HepG2 (cell line): Measurements from ENCODE around the gene HELLS. TPM values are rescaled to one million over a fixed set of nuclear protein-coding genes. Genes with fewer than 3 reads are reported as not detected.
A peak's percentile ranks its signal among the peaks of the same experiment; 100 is the strongest.

Experiments used
- DR1 ChIP-seq: sonication (generic); formaldehyde crosslinking; IDR thresholded peaks from 2 replicates; pipeline ENCODE4 v1.8.0; 2021; ENCODE audit warnings: mild to moderate bottlenecking, missing genetic modification reagents, inconsistent platforms
- FOXK1 ChIP-seq: sonication (generic); formaldehyde crosslinking; IDR thresholded peaks from 2 replicates; pipeline ENCODE4 v1.4.0; 2020; ENCODE audit warnings: low read depth, missing genetic modification reagents, borderline replicate concordance
- HMG20B ChIP-seq: conservative IDR thresholded peaks from 2 replicates; pipeline ENCODE4 v1.6.1; 2016; ENCODE audit warnings: missing genetic modification reagents, missing compliant biosample characterization
- HNRNPLL ChIP-seq: fragments of 200-400 bp; formaldehyde crosslinking; IDR thresholded peaks from 2 replicates; pipeline ENCODE4 v1.6.1; 2017; ENCODE audit warnings: mild to moderate bottlenecking, low read depth, low read length; ENCODE audit not compliant: poor library complexity, severe bottlenecking
- IKZF1 ChIP-seq: fragments of 450-650 bp; IDR thresholded peaks from 2 replicates; pipeline ENCODE4 v1.7.1; 2016
- KDM5B ChIP-seq: sonication (generic); formaldehyde crosslinking; IDR thresholded peaks from 2 replicates; pipeline ENCODE4 v1.4.0; 2020; ENCODE audit warnings: missing genetic modification reagents, mild to moderate bottlenecking, borderline replicate concordance
- MED13 ChIP-seq: sonication (generic); formaldehyde crosslinking; IDR thresholded peaks from 2 replicates; pipeline ENCODE4 v1.5.0; 2020; ENCODE audit warnings: missing genetic modification reagents
- NR2C2 ChIP-seq: sonication (generic); formaldehyde crosslinking; IDR thresholded peaks from 2 replicates; pipeline ENCODE4 v1.4.0; 2020; ENCODE audit warnings: missing genetic modification reagents, mild to moderate bottlenecking, moderate library complexity, borderline replicate concordance
- RBAK ChIP-seq: sonication (generic); formaldehyde crosslinking; IDR thresholded peaks from 2 replicates; pipeline ENCODE4 v1.5.1; 2020; ENCODE audit warnings: mild to moderate bottlenecking, missing genetic modification reagents
- RFX3 ChIP-seq: IDR thresholded peaks from 2 replicates; pipeline ENCODE4 v1.6.1; 2016; ENCODE audit warnings: missing biosample characterization, missing genetic modification reagents
- TBP ChIP-seq: sonication (generic); formaldehyde crosslinking; IDR thresholded peaks from 2 replicates; pipeline ENCODE4 v1.5.0; 2020; ENCODE audit warnings: missing genetic modification reagents
- ZMYM2 ChIP-seq: sonication (generic); formaldehyde crosslinking; IDR thresholded peaks from 2 replicates; pipeline ENCODE4 v1.8.0; 2022; ENCODE audit warnings: mild to moderate bottlenecking, missing genetic modification reagents
- ZNF205 ChIP-seq: IDR thresholded peaks from 2 replicates; pipeline ENCODE4 v1.6.1; 2018; ENCODE audit warnings: missing biosample characterization, missing genetic modification reagents
- ZNF709 ChIP-seq: sonication (generic); formaldehyde crosslinking; IDR thresholded peaks from 2 replicates; pipeline ENCODE4 v1.5.0; 2020; ENCODE audit warnings: mild to moderate bottlenecking, missing genetic modification reagents
- polyA plus RNA-seq, 8 experiments: library from polyadenylated mRNA; depleted of rRNA in 3 of 8; stranded (reverse) in 7 of 8; unstranded in 1 of 8; fragments of >200 nt; fragmentation: Illumina TruSeq in 4 of 8; extraction: Trizol in 4 of 8; gene quantifications; 2 replicates each; pipeline versions ENCODE4 v1.2.1 to v1.2.3, GENCODE V29; 2011 to 2016; ENCODE audit warnings: low read depth in 4 of 8, missing spikeins in 1 of 8, mixed read lengths in 1 of 8; ENCODE audit not compliant: insufficient read depth in 1 of 8
- total RNA-seq, 5 experiments: library from RNA; depleted of rRNA; stranded (reverse); fragments of >200 nt; fragmentation: Illumina TruSeq; extraction: Trizol; gene quantifications; 2 replicates each; pipeline ENCODE4 v1.2.3, GENCODE V29; 2016; ENCODE audit warnings: low read depth in 1 of 5
- TF ChIP-seq, protein P1 (sequence below): sonication (generic); formaldehyde crosslinking; conservative IDR thresholded peaks from 2 replicates; pipeline ENCODE4 v1.4.0; 2020; ENCODE audit warnings: mild to moderate bottlenecking, missing genetic modification reagents, moderate library complexity
- TF ChIP-seq, protein P2 (sequence below): sonication (generic); formaldehyde crosslinking; IDR thresholded peaks from 2 replicates; pipeline ENCODE4 v1.9.0; 2022; ENCODE audit warnings: missing genetic modification reagents, mild to moderate bottlenecking, borderline replicate concordance
- TF ChIP-seq, protein P3 (sequence below): IDR thresholded peaks from 2 replicates; pipeline ENCODE4 v1.6.1; 2012; ENCODE audit warnings: low read depth, low read length, improper control_type of control experiment
- TF ChIP-seq, protein P4 (sequence below): sonication (generic); formaldehyde crosslinking; IDR thresholded peaks from 2 replicates; pipeline ENCODE4 v1.8.1; 2023; ENCODE audit warnings: mild to moderate bottlenecking, missing genetic modification reagents
- TF ChIP-seq, protein P5 (sequence below): sonication (generic); formaldehyde crosslinking; IDR thresholded peaks from 2 replicates; pipeline ENCODE4 v1.4.0; 2020; ENCODE audit warnings: low read depth, mild to moderate bottlenecking, missing genetic modification reagents

The HELLS gene
- total and polyA plus RNA-seq, 2 of the 13 experiments (the other 11 are each of a cell fraction or from before 2014, with no cell fraction given): 22.6 to 84.6 TPM

DNA sequence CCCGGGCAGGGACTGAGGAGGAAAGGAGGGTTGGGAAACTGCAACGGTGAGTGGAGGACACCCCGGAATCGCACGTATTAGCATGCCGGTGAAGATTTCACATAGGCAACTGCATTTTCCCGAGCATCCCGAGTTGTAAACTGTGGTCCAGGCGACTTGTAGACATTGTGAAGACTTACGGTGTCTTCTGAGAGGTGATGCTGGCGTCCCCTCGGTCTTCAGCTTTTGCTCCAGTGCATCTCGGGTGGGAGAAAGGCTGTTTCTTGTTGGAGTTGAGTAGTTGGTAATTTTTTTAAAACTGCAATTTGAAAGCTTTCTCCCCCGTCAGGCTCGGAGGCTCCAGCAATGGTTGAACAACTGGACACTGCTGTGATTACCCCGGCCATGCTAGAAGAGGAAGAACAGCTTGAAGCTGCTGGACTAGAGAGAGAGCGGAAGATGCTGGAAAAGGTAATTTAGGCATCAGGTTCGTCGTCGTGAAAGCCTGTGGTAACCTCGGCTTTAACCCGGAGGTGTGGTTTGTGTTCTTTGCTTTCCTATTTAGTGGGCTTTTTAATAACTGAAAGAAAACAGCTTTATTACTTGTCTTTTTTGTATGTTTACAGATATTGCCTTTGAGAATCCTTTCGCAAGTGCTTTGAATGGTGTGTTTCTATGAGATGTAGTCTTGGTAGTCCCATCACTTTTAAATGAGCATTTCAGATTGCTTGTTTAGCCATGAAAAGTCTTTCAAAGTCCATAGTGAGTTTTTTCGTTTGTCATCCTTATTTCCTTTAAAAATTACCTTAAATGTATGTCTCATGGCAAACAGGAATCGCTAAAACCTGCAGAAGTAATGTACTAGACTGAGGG, 687 bp downstream of the HELLS start (continued):
- TF ChIP-seq, protein P1, sequence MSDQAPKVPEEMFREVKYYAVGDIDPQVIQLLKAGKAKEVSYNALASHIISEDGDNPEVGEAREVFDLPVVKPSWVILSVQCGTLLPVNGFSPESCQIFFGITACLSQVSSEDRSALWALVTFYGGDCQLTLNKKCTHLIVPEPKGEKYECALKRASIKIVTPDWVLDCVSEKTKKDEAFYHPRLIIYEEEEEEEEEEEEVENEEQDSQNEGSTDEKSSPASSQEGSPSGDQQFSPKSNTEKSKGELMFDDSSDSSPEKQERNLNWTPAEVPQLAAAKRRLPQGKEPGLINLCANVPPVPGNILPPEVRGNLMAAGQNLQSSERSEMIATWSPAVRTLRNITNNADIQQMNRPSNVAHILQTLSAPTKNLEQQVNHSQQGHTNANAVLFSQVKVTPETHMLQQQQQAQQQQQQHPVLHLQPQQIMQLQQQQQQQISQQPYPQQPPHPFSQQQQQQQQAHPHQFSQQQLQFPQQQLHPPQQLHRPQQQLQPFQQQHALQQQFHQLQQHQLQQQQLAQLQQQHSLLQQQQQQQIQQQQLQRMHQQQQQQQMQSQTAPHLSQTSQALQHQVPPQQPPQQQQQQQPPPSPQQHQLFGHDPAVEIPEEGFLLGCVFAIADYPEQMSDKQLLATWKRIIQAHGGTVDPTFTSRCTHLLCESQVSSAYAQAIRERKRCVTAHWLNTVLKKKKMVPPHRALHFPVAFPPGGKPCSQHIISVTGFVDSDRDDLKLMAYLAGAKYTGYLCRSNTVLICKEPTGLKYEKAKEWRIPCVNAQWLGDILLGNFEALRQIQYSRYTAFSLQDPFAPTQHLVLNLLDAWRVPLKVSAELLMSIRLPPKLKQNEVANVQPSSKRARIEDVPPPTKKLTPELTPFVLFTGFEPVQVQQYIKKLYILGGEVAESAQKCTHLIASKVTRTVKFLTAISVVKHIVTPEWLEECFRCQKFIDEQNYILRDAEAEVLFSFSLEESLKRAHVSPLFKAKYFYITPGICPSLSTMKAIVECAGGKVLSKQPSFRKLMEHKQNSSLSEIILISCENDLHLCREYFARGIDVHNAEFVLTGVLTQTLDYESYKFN (CRISPR knock-in tag): no peak
- TF ChIP-seq MED13 (no peak), ZNF709 (CRISPR knock-in tag) (no peak), NR2C2 (CRISPR knock-in tag) (0 out of 2 replicates have a peak, but pooled peaks have one; percentile 4), FOXK1 (CRISPR knock-in tag) (no peak), TBP (CRISPR knock-in tag) (no peak), RBAK (CRISPR knock-in tag) (no peak), KDM5B (CRISPR knock-in tag) (no peak; the same call in 1 of the 2 replicates), ZMYM2 (CRISPR knock-in tag) (0 out of 2 replicates have a peak, but pooled peaks have one; percentile 31), IKZF1 (no peak), ZNF205 (no peak), DR1 (CRISPR knock-in tag) (0 out of 2 replicates have a peak, but pooled peaks have one; percentile 11), RFX3 (CRISPR knock-in tag) (no peak), HMG20B (no peak), HNRNPLL (no peak)
- TF ChIP-seq, protein P2, sequence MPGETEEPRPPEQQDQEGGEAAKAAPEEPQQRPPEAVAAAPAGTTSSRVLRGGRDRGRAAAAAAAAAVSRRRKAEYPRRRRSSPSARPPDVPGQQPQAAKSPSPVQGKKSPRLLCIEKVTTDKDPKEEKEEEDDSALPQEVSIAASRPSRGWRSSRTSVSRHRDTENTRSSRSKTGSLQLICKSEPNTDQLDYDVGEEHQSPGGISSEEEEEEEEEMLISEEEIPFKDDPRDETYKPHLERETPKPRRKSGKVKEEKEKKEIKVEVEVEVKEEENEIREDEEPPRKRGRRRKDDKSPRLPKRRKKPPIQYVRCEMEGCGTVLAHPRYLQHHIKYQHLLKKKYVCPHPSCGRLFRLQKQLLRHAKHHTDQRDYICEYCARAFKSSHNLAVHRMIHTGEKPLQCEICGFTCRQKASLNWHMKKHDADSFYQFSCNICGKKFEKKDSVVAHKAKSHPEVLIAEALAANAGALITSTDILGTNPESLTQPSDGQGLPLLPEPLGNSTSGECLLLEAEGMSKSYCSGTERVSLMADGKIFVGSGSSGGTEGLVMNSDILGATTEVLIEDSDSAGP (CRISPR knock-in tag): peak; percentile 4; the same call in 1 of the 2 replicates
- TF ChIP-seq, protein P3, sequence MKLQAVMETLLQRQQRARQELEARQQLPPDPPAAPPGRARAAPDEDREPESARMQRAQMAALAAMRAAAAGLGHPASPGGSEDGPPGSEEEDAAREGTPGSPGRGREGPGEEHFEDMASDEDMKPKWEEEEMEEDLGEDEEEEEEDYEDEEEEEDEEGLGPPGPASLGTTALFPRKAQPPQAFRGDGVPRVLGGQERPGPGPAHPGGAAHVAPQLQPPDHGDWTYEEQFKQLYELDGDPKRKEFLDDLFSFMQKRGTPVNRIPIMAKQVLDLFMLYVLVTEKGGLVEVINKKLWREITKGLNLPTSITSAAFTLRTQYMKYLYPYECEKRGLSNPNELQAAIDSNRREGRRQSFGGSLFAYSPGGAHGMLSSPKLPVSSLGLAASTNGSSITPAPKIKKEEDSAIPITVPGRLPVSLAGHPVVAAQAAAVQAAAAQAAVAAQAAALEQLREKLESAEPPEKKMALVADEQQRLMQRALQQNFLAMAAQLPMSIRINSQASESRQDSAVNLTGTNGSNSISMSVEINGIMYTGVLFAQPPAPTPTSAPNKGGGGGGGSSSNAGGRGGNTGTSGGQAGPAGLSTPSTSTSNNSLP: no peak
- TF ChIP-seq, protein P4, sequence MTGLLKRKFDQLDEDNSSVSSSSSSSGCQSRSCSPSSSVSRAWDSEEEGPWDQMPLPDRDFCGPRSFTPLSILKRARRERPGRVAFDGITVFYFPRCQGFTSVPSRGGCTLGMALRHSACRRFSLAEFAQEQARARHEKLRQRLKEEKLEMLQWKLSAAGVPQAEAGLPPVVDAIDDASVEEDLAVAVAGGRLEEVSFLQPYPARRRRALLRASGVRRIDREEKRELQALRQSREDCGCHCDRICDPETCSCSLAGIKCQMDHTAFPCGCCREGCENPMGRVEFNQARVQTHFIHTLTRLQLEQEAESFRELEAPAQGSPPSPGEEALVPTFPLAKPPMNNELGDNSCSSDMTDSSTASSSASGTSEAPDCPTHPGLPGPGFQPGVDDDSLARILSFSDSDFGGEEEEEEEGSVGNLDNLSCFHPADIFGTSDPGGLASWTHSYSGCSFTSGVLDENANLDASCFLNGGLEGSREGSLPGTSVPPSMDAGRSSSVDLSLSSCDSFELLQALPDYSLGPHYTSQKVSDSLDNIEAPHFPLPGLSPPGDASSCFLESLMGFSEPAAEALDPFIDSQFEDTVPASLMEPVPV (CRISPR knock-in tag): no peak
- TF ChIP-seq, protein P5, sequence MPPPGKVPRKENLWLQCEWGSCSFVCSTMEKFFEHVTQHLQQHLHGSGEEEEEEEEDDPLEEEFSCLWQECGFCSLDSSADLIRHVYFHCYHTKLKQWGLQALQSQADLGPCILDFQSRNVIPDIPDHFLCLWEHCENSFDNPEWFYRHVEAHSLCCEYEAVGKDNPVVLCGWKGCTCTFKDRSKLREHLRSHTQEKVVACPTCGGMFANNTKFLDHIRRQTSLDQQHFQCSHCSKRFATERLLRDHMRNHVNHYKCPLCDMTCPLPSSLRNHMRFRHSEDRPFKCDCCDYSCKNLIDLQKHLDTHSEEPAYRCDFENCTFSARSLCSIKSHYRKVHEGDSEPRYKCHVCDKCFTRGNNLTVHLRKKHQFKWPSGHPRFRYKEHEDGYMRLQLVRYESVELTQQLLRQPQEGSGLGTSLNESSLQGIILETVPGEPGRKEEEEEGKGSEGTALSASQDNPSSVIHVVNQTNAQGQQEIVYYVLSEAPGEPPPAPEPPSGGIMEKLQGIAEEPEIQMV: no peak
